NCI-H1092 treated with DMSO at 0.1 percent for 48 hours (cell line): Measurements from ENCODE around the gene ZNF519.
"Not testable (repeated sequence)": the region's sequence is repeated elsewhere in the genome, so short reads cannot be mapped to it uniquely, and the experiment has no call there.

Experiments used
- DNase-seq: peaks from one replicate; lab custom pipeline; 2025; lab: John Stamatoyannopoulos, UW

ZNF519 gene

DNA sequence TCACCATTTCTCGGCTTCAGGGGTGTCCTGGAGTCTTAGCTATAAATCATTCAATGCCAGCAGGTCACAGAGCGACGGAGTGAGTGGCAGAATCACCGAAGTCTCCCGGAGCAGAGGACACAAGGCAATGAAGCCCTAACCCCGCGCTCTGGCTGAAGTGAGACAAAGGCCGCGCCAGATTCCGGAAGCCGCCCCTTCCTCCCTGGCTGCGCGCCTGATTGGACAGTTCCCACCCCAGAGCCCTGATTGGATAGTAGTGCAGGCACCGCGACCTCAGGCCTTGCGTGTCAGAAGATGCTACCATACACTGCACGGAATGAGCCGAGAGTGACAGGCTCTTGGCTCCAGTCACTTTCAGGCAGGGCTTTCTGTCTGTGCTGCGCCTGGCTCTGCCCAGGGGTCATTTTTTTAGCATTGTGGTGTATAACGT is at the start of gene ZNF519:
Gene ZNF519 (minus strand): TSS at position 165 of the 430 bp plus-strand sequence. CDS start 158 bp downstream, at position 7.
- DNase-seq = peak; percentile 89

DNA sequence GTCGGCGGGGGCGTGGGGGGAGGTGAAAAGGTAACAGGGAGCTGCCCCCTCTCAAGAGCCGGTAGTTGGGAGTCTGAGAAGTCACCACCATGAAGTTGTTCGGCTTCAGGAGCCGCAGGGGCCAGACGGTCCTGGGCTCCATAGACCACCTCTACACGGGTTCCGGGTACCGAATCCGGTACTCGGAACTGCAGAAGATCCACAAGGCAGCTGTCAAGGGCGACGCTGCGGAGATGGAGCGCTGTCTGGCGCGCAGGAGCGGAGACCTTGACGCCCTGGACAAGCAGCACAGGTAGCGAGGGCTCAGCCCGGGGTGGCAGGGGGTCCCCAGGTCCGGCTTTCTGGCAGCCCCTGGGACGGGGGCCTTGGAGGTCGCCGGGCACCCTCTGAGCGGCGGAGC is 47.1 kb upstream of the ZNF519 start:
- DNase-seq = no peak

DNA sequence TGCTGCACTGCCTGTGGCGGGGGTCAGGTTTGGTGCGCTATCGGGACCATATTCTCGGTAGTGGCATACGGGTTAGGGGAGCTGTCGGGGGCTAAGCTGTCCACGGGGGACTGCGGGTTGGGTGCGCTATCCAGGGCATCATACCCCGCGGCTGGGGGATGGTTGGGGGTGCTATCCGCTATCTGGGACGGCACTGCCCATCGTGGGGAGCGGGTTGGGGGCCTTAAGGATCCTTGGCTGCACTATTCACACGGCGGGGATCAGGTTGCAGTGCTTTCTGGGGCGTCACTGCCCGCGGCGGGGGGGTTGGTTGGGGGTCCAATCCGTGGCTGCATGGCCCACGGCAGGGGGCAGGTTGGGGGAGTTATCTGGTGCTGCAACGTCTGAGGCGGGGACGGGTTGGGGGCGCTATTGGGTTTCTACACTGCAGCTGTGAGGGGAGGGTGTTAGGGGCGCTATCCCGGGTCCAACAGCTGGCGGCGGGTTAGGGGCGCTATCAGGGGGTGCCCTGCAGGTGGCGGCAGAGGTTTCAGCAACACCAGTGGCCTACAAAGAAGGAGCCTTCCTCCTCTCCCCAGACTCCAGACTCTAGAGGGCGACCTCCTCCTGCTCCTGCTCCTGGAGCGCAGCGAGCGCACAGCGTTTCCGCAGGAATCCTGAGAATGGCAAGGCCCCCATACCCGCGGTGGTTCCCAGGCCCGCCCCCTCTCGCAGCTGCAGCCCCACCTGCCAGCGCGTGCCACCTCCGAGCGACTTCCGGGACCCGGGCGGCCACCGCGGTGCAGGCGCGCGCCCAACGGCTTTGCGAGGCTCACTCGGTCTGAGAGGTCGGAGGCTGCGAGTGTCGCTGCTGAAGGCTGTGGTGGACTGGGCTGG is 46.3 kb upstream of the ZNF519 start:
- not testable (repeated sequence) for DNase-seq

DNA sequence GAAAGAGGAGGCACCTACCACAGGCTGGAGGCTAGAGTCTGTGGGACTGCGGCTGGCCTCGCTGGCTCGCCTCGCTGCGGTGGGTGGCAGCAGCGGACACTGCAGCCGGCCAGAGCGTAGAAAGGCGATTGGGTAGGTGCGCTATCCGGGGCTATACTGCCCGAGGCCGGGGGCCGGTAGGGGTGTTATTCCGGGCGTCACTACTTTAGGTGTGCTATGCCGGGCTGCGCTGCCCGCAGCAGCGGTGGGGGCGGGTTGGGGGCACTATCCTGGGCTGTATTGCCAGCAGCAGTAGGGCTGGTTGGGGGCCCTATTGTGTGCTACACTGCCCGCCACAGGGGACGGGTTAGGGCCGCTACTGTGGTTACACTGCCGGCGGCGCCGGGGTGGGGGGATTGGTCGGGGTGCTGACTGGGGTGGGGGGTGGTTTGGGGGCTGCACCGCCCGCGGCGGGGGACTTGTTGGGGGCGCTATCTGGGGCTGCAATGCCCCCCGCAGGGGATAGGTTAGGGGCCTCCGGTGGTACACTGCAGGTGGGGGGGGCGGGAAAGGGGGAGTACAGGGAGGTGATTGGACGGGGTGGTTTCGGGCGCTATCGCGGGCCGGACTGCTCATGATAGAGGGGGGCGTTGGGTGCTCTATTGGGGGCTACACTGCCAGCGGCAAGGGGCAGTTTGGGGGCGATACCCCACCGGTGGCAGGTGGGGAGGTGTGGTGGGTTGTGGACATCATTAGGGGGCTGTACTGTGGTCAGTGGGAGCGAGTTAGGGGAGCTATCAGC is 45.5 kb upstream of the ZNF519 start:
- DNase-seq = not testable (repeated sequence)

DNA sequence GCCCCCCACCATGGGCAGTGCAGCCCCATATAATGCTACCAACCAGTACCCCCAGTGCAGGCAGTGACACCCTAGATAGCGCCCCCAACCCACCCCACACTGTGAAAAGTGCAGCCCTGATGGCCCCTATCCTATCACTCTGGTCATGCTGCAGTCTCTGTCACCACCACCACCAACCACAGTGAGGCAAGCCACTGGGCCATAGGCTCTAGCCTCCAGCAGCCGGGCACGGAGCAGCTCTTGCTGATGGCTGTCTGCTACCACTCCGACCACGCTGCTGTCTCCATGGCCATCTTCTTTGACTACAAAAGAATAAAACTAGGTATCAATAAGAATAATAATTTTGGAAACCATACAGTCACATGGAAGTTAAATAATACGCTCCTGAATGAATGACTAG is 43.2 kb upstream of the ZNF519 start:
- not testable (repeated sequence) for DNase-seq

DNA sequence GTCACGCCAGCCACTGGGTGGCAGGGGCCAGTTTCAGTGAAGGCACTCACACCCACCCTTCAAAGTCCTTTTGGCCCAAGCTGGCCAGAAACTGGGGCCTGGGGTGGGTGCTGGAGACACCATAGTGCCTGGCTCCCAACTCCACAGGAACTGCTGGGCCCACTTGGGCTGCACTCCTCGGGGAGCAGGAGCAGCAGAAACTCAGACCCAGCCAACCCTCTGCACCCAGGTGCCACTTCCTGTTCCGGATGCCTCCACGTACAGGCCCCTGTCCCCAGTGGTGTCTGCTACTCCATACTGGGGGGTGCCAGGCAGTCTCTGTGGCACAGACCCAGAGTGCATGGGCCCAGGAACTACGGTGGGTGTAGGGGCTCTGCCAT is 42.5 kb upstream of the ZNF519 start:
- no peak for DNase-seq

DNA sequence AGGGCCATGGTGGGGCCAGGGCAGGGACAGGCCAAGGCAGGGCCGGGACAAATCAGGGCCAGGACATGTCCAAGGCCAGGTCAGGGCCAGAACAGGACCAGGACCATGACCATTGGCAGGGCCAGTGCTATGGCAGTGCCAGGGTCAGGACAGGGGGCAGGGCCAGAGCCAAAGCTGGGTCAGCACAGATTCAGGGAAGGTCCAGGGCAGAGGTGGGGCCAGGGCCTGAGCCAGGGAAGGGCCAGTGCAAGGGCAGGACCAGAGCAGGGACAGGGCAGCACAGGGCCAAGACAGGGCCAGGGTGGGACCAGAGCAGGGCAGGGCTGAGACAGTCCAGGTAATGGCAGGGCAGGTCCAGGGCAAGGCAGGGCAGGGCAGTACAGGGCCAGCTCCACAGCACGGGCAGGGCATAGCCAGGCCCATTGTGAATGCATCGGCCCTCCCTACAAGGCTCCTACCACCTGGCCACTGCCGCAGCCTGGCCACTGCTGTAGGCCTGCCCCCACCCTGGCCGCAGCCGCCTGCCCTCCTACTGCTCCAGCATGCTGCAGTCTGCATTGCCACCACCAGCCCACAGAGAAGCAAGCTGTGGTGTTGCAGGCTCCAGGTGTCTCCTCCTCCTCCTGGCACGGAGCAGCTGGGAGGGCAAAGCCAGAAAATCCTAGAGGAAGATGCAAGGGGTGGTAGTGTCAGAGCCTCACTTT is 41.9 kb upstream of the ZNF519 start:
- not testable (repeated sequence) for DNase-seq

DNA sequence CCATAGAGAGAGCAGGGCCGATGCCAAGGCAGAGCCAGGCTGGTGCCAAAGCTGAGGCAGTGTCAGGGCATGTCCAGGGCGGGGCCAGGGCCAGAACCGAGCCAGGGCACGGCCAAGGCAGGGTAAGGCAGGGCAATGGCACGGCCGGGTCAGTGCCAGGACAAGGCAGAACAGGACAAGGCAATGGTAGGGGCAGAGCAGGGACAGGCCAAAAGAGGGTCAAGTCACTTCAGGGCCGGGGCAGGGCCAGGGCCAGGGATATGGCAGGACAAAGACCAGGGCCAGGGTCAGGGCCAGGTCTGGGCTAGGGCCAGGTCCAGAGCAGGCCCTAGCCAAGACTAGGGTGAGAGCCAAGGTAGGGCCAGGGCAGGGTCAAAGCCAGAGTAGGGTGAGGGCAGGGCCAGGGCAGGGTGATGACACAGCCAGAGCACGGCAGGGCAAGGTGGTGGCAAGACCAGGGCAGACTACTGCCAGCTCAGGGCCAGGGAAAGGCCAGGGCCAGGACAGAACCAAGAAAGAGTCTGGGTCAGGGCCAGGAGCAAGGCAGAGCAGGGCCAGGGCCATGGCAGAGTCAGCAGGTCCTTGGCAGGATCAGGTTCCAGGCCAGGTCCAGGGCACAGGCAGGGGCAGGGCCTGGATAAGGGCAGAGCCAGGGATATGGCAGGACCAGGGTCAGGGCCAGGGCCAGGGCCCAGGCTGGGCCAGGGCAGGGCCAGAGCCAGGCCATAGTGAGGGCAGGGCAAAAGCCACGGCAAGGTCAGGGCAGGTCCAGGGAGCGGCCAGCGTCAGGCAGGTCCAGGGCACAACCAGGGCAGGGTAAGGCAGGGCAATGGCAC is 41.1 kb upstream of the ZNF519 start:
- not testable (repeated sequence) for DNase-seq

DNA sequence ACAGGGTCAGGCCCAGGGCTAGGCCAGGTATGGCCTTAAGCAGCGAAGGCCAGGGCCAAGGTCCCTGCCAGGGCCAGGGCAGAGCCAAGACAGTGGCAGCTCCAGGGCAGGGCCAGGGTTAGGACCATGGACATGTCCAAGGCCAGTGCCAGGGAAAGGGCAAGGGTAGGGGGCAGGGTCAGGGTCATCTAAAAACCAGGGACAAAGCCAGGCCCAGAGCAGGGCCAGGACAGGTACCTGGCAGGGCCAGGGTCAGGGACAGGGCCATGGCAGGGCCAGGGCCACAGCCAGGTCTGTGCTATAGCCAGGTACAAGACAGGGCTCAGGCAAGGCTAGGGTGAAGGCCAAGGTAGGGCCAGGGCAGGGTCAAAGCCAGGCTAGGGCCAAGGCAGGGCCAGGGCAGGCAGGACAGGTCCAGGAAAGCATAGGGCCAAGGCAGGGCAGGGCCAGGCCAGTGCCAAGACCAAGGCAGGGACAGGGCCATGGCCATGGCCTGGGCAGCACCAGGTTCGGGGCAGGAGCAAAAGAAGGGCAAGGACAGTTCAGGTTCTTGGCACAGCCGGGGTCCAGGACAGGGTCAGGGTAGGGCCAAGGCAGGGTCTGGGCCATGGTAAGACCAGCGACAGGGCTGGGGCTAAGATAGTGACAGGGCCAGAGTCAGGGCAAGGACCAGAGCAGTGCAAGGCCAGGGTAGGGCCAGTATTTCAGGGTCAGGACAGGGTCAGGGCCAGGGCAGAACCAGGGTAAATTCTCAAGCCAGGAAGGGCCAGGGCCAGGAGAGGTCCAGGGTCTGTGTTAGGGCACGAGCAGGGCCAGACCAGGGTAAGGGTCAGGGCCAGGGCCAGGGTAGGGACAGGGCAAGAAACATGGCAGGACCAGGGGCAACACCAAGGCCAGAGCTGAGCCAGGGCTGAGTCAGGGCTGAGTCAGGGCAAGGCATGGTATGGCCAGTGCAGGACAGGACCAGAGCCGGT is 40.2 kb upstream of the ZNF519 start:
- DNase-seq = not testable (repeated sequence)

DNA sequence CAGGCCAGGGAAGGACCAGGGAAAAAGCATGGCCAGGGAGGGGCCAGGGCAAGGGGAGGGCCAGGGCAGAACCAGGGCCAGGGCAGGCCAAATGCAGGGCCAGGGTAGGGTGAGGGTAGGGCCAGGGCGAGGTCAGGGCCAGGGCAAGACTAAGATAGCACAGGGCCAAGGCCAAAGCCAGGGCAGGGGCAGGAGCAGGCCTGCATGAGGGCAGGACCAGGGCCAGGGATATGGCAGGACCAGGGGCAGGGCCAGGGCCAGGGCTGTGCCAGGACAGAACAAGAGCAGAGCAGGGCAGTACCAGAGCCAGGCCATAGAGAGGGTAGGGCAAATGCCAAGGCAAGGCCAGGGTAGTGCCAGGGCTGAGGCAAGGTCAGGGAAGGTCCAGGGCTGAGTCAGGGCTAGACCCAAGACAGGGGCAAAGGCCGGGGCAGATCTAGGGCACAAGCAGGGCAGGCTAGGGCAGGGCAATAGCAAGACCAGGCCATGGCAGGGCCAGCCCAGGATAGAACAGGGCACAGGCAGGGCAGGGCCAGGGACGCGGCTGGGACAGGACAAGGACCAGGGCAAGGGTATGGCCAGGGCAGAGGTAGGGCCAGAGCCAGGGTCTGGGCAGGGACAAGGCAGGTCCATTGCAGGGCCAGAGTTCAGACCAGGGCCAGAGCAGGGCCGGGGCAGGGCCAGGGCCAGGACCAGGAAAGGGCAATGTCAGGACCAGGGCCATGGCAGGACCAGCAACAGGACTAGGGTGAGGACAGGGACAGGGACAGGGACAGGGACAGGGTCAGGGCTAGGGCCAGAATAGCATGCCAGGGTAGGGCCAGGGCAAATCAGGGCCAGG is 39.3 kb upstream of the ZNF519 start:
- not testable (repeated sequence) for DNase-seq

DNA sequence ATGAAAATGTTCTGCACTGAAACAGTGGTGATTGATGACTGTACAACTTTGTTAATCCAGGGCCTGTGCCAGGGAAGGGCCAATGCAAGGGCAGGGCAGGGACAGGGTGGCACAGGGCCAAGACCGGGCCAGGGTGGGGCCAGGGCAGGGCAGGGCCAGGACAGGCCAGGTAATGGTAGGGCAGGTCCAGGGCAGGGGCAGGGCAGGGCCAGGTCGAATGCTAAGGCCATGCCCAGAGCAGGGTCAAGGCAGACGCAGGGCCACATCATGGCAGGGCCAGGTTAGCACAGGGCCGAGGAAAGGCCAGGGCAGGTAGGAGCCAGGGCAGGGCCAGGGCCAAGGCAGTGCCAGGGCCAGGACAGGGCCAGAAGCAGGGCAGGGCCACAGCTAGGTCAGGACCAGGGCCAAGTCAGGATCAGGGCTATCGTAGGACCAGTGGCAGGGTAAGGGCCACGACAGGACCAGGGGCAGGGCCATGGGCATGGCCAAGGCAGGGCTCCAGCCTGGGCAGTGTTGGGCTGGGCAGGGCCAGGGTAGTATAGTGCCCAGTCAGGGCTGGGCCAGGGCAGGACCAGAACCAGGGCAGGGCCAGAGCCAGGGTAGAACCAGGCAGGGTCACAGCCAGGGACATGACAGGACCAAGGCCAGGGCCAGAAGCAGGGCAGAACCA is 38.3 kb upstream of the ZNF519 start:
- DNase-seq = not testable (repeated sequence)

DNA sequence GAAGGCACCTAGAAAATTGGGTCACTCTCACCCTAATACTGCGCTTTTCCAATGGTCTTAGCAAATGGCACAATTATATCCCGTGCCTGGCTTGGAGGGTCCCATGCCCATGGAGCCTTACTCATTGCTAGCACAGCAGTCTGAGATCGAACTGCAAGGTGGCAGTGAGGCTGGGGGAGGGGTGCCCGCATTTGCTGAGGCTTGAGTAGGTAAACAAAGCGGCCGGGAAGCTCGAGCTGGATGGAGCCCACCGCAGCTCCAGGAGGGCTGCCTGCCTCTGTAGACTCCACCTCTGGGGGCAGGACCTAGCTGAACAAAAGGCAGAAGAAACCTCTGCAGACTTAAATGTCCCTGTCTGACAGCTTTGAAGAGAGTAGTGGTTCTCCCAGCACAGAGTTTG is 30.7 kb upstream of the ZNF519 start:
- not testable (repeated sequence) for DNase-seq

DNA sequence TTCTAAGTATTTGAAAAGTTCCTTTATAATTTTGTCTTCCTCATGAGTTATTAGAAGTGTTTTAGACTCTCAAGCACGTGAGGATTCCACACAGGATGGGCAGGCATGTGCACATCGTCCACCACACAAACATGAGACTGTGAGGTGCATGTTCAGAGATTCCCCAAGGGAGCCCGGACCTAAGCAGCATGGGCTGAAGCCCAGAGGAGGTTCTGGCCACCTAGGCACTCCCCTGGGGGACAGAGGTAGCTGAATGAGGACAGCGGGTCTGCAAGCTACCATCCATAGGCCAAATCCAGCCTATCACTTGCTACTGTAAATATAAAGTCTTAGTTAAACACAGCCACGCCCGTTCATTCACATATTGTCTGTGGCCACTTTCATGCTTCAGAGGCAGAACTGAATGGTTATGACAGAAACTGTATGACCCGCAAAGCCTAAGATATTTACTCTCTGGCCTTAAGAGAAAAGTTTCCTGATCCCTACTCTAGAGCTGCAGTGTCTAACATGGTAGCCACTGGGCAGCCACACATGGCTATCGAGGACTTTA is 19.4 kb upstream of the ZNF519 start:
- not testable (repeated sequence) for DNase-seq

DNA sequence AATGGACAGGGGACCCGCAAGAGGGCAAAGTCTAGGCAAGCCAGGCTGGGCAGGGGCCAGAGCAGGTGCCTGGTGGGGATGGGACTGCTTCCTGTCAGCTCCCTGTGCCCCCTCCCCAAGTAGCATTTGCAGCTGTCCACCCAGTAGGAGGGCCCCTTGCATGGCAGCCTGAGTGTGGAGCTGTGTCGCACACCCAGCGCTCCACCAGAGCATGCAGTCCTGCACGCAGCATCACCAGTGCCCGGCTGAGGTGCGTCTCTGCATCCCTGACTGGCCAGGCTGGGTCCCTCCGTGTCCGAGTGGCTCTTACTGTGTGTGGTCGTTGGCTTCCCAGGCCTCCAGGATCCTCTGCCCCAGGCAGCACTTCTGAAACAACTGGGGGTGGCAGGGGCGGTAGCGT is 18.5 kb upstream of the ZNF519 start:
- not testable (repeated sequence) for DNase-seq

DNA sequence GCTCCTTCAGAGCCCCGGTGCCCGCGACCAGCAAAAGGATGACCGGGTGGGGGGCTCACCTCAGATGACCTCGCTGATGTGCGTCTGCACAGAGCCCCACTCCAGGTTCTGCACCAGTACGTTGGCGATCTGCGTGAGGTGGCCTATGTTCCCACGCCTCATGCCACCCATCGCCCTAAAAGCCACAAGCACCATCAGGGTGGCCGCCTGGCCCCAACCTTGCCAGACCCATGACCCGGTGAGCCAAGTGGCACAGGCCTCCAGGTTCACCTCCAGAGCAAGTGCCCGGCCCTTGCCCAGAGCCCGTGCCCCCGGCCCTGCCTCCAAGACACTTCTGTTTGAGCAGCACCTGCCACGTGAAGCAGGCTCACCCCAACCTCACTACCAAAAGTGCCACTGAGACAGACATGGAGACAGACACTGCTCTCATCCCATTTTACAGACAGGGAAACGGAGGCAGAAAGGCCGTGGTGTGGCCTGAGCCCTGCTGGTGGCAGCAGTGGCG is 17.7 kb upstream of the ZNF519 start:
- DNase-seq = not testable (repeated sequence)

DNA sequence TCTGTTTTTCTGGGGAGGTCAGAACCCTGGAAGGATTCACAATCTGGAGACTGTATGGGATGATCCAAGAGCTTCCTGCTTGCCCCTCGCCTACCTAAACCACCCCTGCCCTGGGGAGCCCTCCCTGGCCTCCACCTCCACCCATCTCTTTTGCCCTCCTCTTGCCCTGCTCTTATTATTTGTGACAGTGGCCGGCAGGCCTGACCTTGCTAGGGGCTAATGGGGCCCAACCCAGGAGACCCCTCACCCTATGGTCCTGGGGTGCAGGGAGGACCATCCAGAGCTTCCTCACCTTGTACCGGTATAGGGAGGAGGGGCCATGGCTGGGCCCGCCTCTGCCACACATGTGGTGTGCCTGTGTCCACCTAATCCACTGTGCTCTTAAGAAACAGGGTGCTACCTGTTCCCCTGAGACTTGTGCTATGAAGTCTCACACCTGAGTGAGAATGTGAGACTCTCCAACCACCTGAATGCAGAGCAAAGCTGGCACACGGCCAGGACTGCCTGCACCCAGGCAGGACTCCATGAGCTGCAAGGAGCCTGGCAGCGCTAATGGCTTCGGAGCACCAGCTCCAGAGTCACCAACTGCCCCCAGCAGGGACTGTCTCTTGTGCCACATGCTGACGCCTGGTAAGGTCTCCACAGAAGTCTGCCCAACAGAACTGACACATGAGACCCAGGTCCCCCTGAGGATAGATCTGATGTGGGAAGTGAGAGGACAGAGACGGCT is 17.1 kb upstream of the ZNF519 start:
- DNase-seq = not testable (repeated sequence)
